ENCODE results near the gene NAV3. TPM values are rescaled to one million over a fixed set of nuclear protein-coding genes. Genes with fewer than 3 reads are reported as not detected.

NAV3 gene
- total and polyA plus RNA-seq, 4 donors: 1.6 to 12.5 (median 5.6) TPM

GRCh38 chr12:77996670-77997069 lies 166.0 kb downstream of the NAV3 start:
- DNase-seq (no peak), ATAC-seq (ENCODE audit: insufficient read depth, low FRiP score) (no peak)
- no peak overlapping the region for H3K27ac ChIP-seq (ENCODE audit: low read depth in 1 of 2, low read length in 1 of 2)
- H3K9ac ChIP-seq (ENCODE audit: insufficient read depth in 1 of 2, low read length in 2 of 2): no peak overlapping the region
- no peaks in the 10 kb centered on the region for H3K27me3 ChIP-seq (ENCODE audit: control insufficient read depth in 3 of 3, insufficient read depth in 3 of 3, low read length in 2 of 3)
- H3K9me3 ChIP-seq (ENCODE audit: control insufficient read depth in 4 of 4, insufficient read depth in 3 of 4, low read length in 3 of 4): no peaks in the 10 kb centered on the region
- H3K36me3 ChIP-seq (ENCODE audit: control insufficient read depth in 4 of 4, insufficient read depth in 4 of 4, low read length in 4 of 4): no peaks in the 10 kb centered on the region
- no peak for TF ChIP-seq CTCF (IDR thresholded peaks at IDR 0.05; ENCODE audit: control extremely low read depth, extremely low read depth)
- H3K4me3 ChIP-seq: no peak overlapping the region
- H3K4me1 ChIP-seq (ENCODE audit: control insufficient read depth in 5 of 5, insufficient read depth in 5 of 5, low read length in 5 of 5): no peaks in the 10 kb centered on the region
- 77 to 88% methylated on average over 4 of the region's 4 CpGs for WGBS, 2 donors

GRCh38 chr12:77998236-77998786 lies 167.6 kb downstream of the NAV3 start:
- H3K4me1 ChIP-seq (ENCODE audit: control insufficient read depth in 5 of 5, insufficient read depth in 5 of 5, low read length in 5 of 5): no peaks in the 10 kb centered on the region
- 25 to 39% methylated on average over 2 of the region's 2 CpGs for WGBS, 2 donors
- no peak overlapping the region for H3K9ac ChIP-seq (ENCODE audit: insufficient read depth in 1 of 2, low read length in 2 of 2)
- no peak overlapping the region for H3K4me3 ChIP-seq
- H3K36me3 ChIP-seq (ENCODE audit: control insufficient read depth in 4 of 4, insufficient read depth in 4 of 4, low read length in 4 of 4): no peaks in the 10 kb centered on the region
- no peak overlapping the region for H3K27ac ChIP-seq (ENCODE audit: low read depth in 1 of 2, low read length in 1 of 2)
- ATAC-seq (ENCODE audit: insufficient read depth, low FRiP score) (no peak), DNase-seq (no peak)
- H3K27me3 ChIP-seq (ENCODE audit: control insufficient read depth in 3 of 3, insufficient read depth in 3 of 3, low read length in 2 of 3): no peaks in the 10 kb centered on the region
- no peak for TF ChIP-seq CTCF (IDR thresholded peaks at IDR 0.05; ENCODE audit: control extremely low read depth, extremely low read depth)
- no peaks in the 10 kb centered on the region for H3K9me3 ChIP-seq (ENCODE audit: control insufficient read depth in 4 of 4, insufficient read depth in 3 of 4, low read length in 3 of 4)

- 15 to 37% methylated on average over 4 of the region's 4 CpGs for whole genome bisulfite sequencing, 2 donors
- Histone ChIP-seq H3K4me1 (ENCODE audit: control insufficient read depth in 5 of 5, insufficient read depth in 5 of 5, low read length in 5 of 5) (no peaks in the 10 kb centered on the region), H3K27me3 (ENCODE audit: control insufficient read depth in 3 of 3, insufficient read depth in 3 of 3, low read length in 2 of 3) (no peaks in the 10 kb centered on the region), H3K27ac (ENCODE audit: low read depth in 1 of 2, low read length in 1 of 2) (no peak overlapping the region), H3K4me3 (no peak overlapping the region), H3K36me3 (ENCODE audit: control insufficient read depth in 4 of 4, insufficient read depth in 4 of 4, low read length in 4 of 4) (no peaks in the 10 kb centered on the region), H3K9ac (ENCODE audit: insufficient read depth in 1 of 2, low read length in 2 of 2) (no peak overlapping the region), H3K9me3 (ENCODE audit: control insufficient read depth in 4 of 4, insufficient read depth in 3 of 4, low read length in 3 of 4) (no peaks in the 10 kb centered on the region)
- DNase-seq (no peak), ATAC-seq (ENCODE audit: insufficient read depth, low FRiP score) (no peak)
- no peak for TF ChIP-seq CTCF (IDR thresholded peaks at IDR 0.05; ENCODE audit: control extremely low read depth, extremely low read depth)
These were observed 168.5 kb downstream of the NAV3 start for GRCh38 chr12:77999074-77999715.

All from lung (tissue), 12 donors.